NCI-H146 (cell line): ENCODE results near the gene CPN1.

ENCODE experiments used
- DNase-seq: peaks from one replicate; lab custom pipeline; 2025; lab: John Stamatoyannopoulos, UW

CPN1 gene

GRCh38 chr10:99996671-99997648 lies 84.7 kb downstream of the CPN1 start:
- DNase-seq: no peak

GRCh38 chr10:99995713-99996112 lies 86.0 kb downstream of the CPN1 start:
- no peak for DNase-seq

GRCh38 chr10:99995269-99995668 lies 86.4 kb downstream of the CPN1 start:
- DNase-seq: no peak

GRCh38 chr10:99994801-99995200 lies 86.9 kb downstream of the CPN1 start:
- no peak for DNase-seq

- no peak for DNase-seq
These were observed 87.7 kb downstream of the CPN1 start for GRCh38 chr10:99993701-99994689.
